ENCODE results near the gene C3orf22. TPM values are rescaled to one million over a fixed set of nuclear protein-coding genes. Genes with fewer than 3 reads are reported as not detected.

The C3orf22 gene
- total RNA-seq, 1 donor: not detected

GRCh38 chr3:126500016-126500415, 58.7 kb downstream of the C3orf22 start:
- DNase-seq (ENCODE audit: insufficient read length, low spot score, missing footprints): no peak
- no peak for TF ChIP-seq CTCF (IDR thresholded peaks at IDR 0.05; ENCODE audit: extremely low read depth, low read depth, low read length)
- no peak overlapping the region for H3K4me3 ChIP-seq (ENCODE audit: insufficient read depth, low read length)

More at GRCh38 chr3:126500016-126500415, 58.7 kb downstream of the C3orf22 start:
- H4K20me1 ChIP-seq (ENCODE audit: insufficient read depth, low read length): no peaks in the 10 kb centered on the region
- H3K27ac ChIP-seq (ENCODE audit: low read depth, low read length): no peak overlapping the region
- H3K79me2 ChIP-seq (ENCODE audit: insufficient read depth, low read length): no peaks in the 10 kb centered on the region
- no peak overlapping the region for H2AFZ ChIP-seq (ENCODE audit: low read length)
- no peak overlapping the region for H3K4me2 ChIP-seq (ENCODE audit: insufficient read depth, low read length)
- no peaks in the 10 kb centered on the region for H3K4me1 ChIP-seq (ENCODE audit: insufficient read depth, low read length)
- H3K27me3 ChIP-seq (ENCODE audit: insufficient read depth, low read length): peaks cover 3% of the 10 kb centered on the region
- H3K9me3 ChIP-seq (ENCODE audit: low read depth, low read length): no peaks in the 10 kb centered on the region
- no peaks in the 10 kb centered on the region for H3K36me3 ChIP-seq (ENCODE audit: insufficient read depth, low read length)

Small RNA genes lying within 50 kb of the gene (small RNA-seq; reads per million reads assigned to genes)
- not detected for gene RNA5SP138

Other genes starting within 250 kb of the C3orf22 start
- 4.3 and 4.4 TPM in 2 replicates for gene KLF15, start 201.5 kb downstream of the C3orf22 start, total RNA-seq
- not detected in 2 replicates for gene CFAP100, start 164.0 kb downstream of the C3orf22 start, total RNA-seq
- gene ZXDC, start 83.0 kb downstream of the C3orf22 start, total RNA-seq: 26.8 and 27.1 TPM in 2 replicates
- not detected in 2 replicates for gene UROC1, start 41.2 kb downstream of the C3orf22 start, total RNA-seq
- gene CHST13, start 34.8 kb downstream of the C3orf22 start, total RNA-seq: under 0.01 TPM in 1 of 2 replicates, not detected in the other
- gene TXNRD3, start 96.2 kb upstream of the C3orf22 start, total RNA-seq: 18.1 and 20.3 TPM in 2 replicates
- gene CHCHD6, start 145.3 kb upstream of the C3orf22 start, total RNA-seq: 10.9 and 13.0 TPM in 2 replicates